MCF 10A (cell line): ENCODE data around the gene IKZF3. TPM values are rescaled to one million over a fixed set of nuclear protein-coding genes. Genes with fewer than 3 reads are reported as not detected.

Source experiments
- BruUV-seq: library from RNA; stranded (reverse); fragments of 400-500 nt; replicated peaks from 2 replicates; lab custom pipeline; 2021; lab: Mats Ljungman, UMichigan
- CTCF ChIA-PET: fragments of 300-600 bp; sonication (Branson Sonifier 250); formaldehyde crosslinking; extraction: SDS; loops from one replicate; lab custom pipeline; 2021; ENCODE audit warnings: antibody characterized with exemption, inconsistent platforms; lab: Yijun Ruan, JAX
- POLR2A ChIA-PET: fragments of 300-600, 350-650 bp; sonication (Branson Sonifier 250); formaldehyde crosslinking; extraction: SDS; loops from one replicate; lab custom pipeline; 2020; ENCODE audit warnings: antibody characterized with exemption, inconsistent platforms; lab: Yijun Ruan, JAX
- DNase-seq: peaks from one replicate; pipeline ENCODE4 v3.0.0-alpha.2; 2018; ENCODE audit not compliant: unreplicated experiment
- H3K27ac Mint-ChIP-seq: one replicate; pipeline ENCODE4 v1.8.0; 2022; ENCODE audit warnings: mild to moderate bottlenecking, low read depth, mixed read lengths; ENCODE audit not compliant: unreplicated experiment
- H3K27me3 Mint-ChIP-seq: one replicate; pipeline ENCODE4 v1.8.0; 2022; ENCODE audit warnings: mixed read lengths; ENCODE audit not compliant: insufficient read depth, unreplicated experiment
- H3K36me3 Mint-ChIP-seq: one replicate; pipeline ENCODE4 v1.8.0; 2022; ENCODE audit warnings: mild to moderate bottlenecking, moderate library complexity, mixed read lengths; ENCODE audit not compliant: insufficient read depth, unreplicated experiment
- H3K4me1 Mint-ChIP-seq: one replicate; pipeline ENCODE4 v1.8.0; 2022; ENCODE audit warnings: mixed read lengths; ENCODE audit not compliant: insufficient read depth, unreplicated experiment
- H3K4me3 Mint-ChIP-seq: one replicate; pipeline ENCODE4 v1.8.0; 2022; ENCODE audit warnings: mild to moderate bottlenecking, moderate library complexity, mixed read lengths; ENCODE audit not compliant: unreplicated experiment
- H3K9me3 Mint-ChIP-seq: one replicate; pipeline ENCODE4 v1.8.0; 2022; ENCODE audit warnings: mixed read lengths; ENCODE audit not compliant: unreplicated experiment
- CTCF ChIP-seq: fragments of 200-600 bp; IDR thresholded peaks from one replicate; pipeline ENCODE4 v1.8.0; 2022; ENCODE audit warnings: antibody characterized with exemption, mild to moderate bottlenecking; ENCODE audit not compliant: unreplicated experiment
- intact Hi-C: fragments of 100-400 bp; cut with micrococcal nuclease; formaldehyde crosslinking; loops from 2 replicates; pipeline ENCODE4 v1.14.1; 2022
- total RNA-seq: library from RNA; stranded (reverse); gene quantifications from 2 replicates; pipeline ENCODE4 v1.2.3, GENCODE V29; 2022

The IKZF3 gene
- total RNA-seq, 1 experiment from 2014 or later: not detected

- no TSS peak for BruUV-seq
- H3K27ac Mint-ChIP-seq: no peak overlapping the region
- no peak for TF ChIP-seq CTCF
- H3K4me1 Mint-ChIP-seq: no peaks in the 10 kb centered on the region
- H3K4me3 Mint-ChIP-seq: no peak overlapping the region
- H3K9me3 Mint-ChIP-seq: peaks cover 18% of the 10 kb centered on the region
- CTCF ChIA-PET: interaction anchor here (0.6 to 0.7 kb wide), 2 partner anchors 10 to 49 kb away, joined by 3 to 5 read pairs; no protein-coding TSS in a partner anchor
- intact Hi-C loops: no loop called here
- peaks cover 88% of the 10 kb centered on the region for H3K27me3 Mint-ChIP-seq
- no peaks in the 10 kb centered on the region for H3K36me3 Mint-ChIP-seq
- POLR2A ChIA-PET: interaction anchor here (1.7 kb wide), 1 partner anchor 375 kb away, joined by 3 read pairs; the partner anchor contains the start of gene CDK12
- DNase-seq: no peak
These were observed 28.0 kb downstream of the IKZF3 start for GRCh38 chr17:39836117-39836516.

DNA sequence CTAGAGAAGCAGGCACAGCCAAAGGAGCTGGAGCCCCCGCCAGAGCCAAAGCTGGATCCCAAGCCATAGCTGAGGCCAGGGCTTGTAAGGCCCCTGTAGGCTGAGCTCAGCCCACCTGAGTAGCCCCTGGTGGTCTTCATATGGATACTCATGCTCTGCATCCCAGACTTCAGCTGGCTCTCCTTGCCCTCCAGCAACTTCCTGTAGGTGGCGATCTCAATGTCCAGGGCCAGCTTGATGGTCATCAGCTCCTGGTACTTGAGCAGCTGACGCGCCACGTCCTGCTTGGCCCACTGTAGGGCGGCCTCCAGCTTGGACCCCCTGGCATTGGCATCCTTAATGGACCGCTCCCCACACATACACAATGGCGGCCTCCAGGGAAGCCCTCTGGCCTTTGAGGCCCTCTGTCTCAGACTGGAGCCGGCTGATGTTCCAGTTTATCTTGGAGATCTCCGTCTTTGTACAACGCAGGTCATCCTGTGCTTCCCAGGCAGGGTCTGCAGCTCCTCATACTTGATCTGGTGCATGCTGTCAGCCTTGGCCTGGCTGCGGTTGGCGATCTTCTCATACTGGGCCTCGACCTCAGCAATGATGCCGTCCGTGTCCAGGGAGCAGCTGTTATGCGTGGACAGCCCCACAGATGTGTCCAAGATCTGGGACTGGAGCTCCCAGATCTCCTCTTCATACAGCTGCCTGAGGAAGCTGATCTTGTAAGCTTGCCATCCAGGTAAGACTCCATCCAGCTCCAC is 28.9 kb downstream of the IKZF3 start:
- no peak for TF ChIP-seq CTCF
- H3K27me3 Mint-ChIP-seq: peaks cover 88% of the 10 kb centered on the region
- no TSS peak for BruUV-seq
- no peak overlapping the region for H3K27ac Mint-ChIP-seq
- no peak overlapping the region for H3K4me3 Mint-ChIP-seq
- ChIA-PET POLR2A (interaction anchor here (0.6 to 1.7 kb wide), 2 partner anchors 145 to 374 kb away, joined by 3 read pairs; partner anchors contain the start of gene CDK12), CTCF (interaction anchor here (0.7 kb wide), 1 partner anchor 9 kb away, joined by 3 read pairs; no protein-coding TSS in a partner anchor)
- H3K4me1 Mint-ChIP-seq: no peaks in the 10 kb centered on the region
- DNase-seq: no peak
- H3K9me3 Mint-ChIP-seq: peaks cover 18% of the 10 kb centered on the region
- no peaks in the 10 kb centered on the region for H3K36me3 Mint-ChIP-seq
- intact Hi-C loops: no loop called here

DNA sequence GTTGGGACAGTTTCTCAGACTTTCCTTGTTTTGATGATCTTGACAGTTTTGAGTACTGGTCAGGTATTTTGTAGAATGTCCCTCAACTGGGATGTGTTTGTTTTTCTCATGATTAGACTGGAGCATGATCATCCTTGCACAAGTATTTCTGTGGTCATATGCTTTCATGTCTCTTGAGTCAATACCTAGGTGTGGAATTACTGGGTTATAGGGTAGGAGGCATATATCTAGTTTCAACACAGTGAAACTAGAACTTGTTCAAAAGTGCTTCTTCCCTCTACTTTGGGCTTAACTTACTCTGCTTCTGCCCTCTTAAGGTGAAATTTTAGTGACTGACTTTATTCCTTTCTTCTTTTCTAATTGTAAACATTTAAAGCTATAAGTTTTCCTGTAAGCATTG is 30.1 kb downstream of the IKZF3 start:
- DNase-seq: no peak
- Mint-ChIP-seq H3K4me3 (no peak overlapping the region), H3K36me3 (no peaks in the 10 kb centered on the region), H3K9me3 (peaks cover 18% of the 10 kb centered on the region), H3K27me3 (peaks cover 86% of the 10 kb centered on the region), H3K4me1 (no peaks in the 10 kb centered on the region), H3K27ac (no peak overlapping the region)
- intact Hi-C loops: no loop called here
- no peak for TF ChIP-seq CTCF
- ChIA-PET CTCF (interaction anchor here (0.6 kb wide), 1 partner anchor 14 kb away, joined by 3 read pairs; no protein-coding TSS in a partner anchor), POLR2A (no interaction called here)
- no TSS peak for BruUV-seq

GRCh38 chr17:39831588-39831987 is 32.5 kb downstream of the IKZF3 start:
- no TSS peak for BruUV-seq
- peaks cover 7% of the 10 kb centered on the region for H3K9me3 Mint-ChIP-seq
- no peak for DNase-seq
- ChIA-PET CTCF (interaction anchor here (0.5 kb wide), 1 partner anchor 12 kb away, joined by 4 read pairs; no protein-coding TSS in a partner anchor), POLR2A (no interaction called here)
- no peaks in the 10 kb centered on the region for H3K36me3 Mint-ChIP-seq
- H3K27me3 Mint-ChIP-seq: peaks cover 90% of the 10 kb centered on the region
- TF ChIP-seq CTCF: no peak
- intact Hi-C loops: no loop called here
- no peaks in the 10 kb centered on the region for H3K4me1 Mint-ChIP-seq
- no peak overlapping the region for H3K4me3 Mint-ChIP-seq
- no peak overlapping the region for H3K27ac Mint-ChIP-seq
